CD14-positive monocyte (primary cell): Measurements from ENCODE around the gene RNASEL. TPM values are rescaled to one million over a fixed set of nuclear protein-coding genes. Genes with fewer than 3 reads are reported as not detected.

Experiments used
- DNase-seq, 3 donors: peaks; one replicate each; pipeline ENCODE4 v3.0.0-alpha.2; 2011 to 2022
- H2AFZ ChIP-seq: 2 replicates; pipeline ENCODE4 v1.6.0; 2012; ENCODE audit warnings: mild to moderate bottlenecking, low read depth, low read length, inconsistent platforms; ENCODE audit not compliant: insufficient read depth, poor library complexity, severe bottlenecking
- H3K27ac ChIP-seq, 2 donors: 1 replicate in 1 of 2; 2 replicates in 1 of 2; pipeline ENCODE4 v1.5.1; 2012 to 2013; ENCODE audit warnings: low read length in 2 of 2, control low read depth in 1 of 2, inconsistent platforms in 1 of 2, low read depth in 1 of 2, mild to moderate bottlenecking in 1 of 2
- H3K27me3 ChIP-seq, 2 donors: one replicate each; pipeline versions ENCODE4 v1.6.0 to v1.6.1; 2011 to 2013; ENCODE audit warnings: low read length in 2 of 2; ENCODE audit not compliant: control insufficient read depth in 2 of 2, insufficient read depth in 2 of 2
- H3K36me3 ChIP-seq, 2 donors: replicated peaks in 1 of 2; 1 replicate in 1 of 2; 2 replicates in 1 of 2; pipeline versions ENCODE4 v1.5.1 to v1.6.1; 2012 to 2013; ENCODE audit warnings: low read length in 2 of 2, control low read depth in 1 of 2, inconsistent platforms in 1 of 2, mild to moderate bottlenecking in 1 of 2; ENCODE audit not compliant: insufficient read depth in 2 of 2, control insufficient read depth in 1 of 2
- H3K4me1 ChIP-seq, 2 donors: 1 replicate in 1 of 2; 2 replicates in 1 of 2; pipeline versions ENCODE4 v1.5.1 to v1.6.1; 2012 to 2013; ENCODE audit warnings: low read length in 2 of 2, control low read depth in 1 of 2, inconsistent platforms in 1 of 2, mild to moderate bottlenecking in 1 of 2, moderate library complexity in 1 of 2; ENCODE audit not compliant: insufficient read depth in 2 of 2, control insufficient read depth in 1 of 2
- H3K4me2 ChIP-seq: replicated peaks from 2 replicates; pipeline ENCODE3; 2012; ENCODE audit warnings: low read length, moderate library complexity, mild to moderate bottlenecking; ENCODE audit not compliant: poor library complexity, severe bottlenecking; ENCODE audit errors: extremely low read depth
- H3K4me3 ChIP-seq, 3 experiments: fragments of 200-600 bp in 1 of 3; sonication (generic) in 1 of 3; replicated peaks in 1 of 3; 1 replicate in 2 of 3; 2 replicates in 1 of 3; pipeline ENCODE4 v1.5.1; 2011 to 2013; ENCODE audit warnings: low read length in 3 of 3, mild to moderate bottlenecking in 3 of 3, control low read depth in 2 of 3, low read depth in 2 of 3, inconsistent platforms in 1 of 3, moderate library complexity in 1 of 3
- H3K79me2 ChIP-seq: 2 replicates; pipeline ENCODE4 v1.6.0; 2012; ENCODE audit warnings: mild to moderate bottlenecking, control low read depth, inconsistent platforms, low read length, moderate library complexity; ENCODE audit not compliant: insufficient read depth
- H3K9ac ChIP-seq: 2 replicates; pipeline ENCODE4 v1.6.0; 2017; ENCODE audit warnings: low read length, mild to moderate bottlenecking; ENCODE audit not compliant: insufficient read depth, poor library complexity, severe bottlenecking
- H3K9me3 ChIP-seq, 2 donors: replicated peaks in 1 of 2; 1 replicate in 1 of 2; 2 replicates in 1 of 2; pipeline versions ENCODE4 v1.5.1 to v1.6.1; 2012 to 2013; ENCODE audit warnings: low read length in 2 of 2, control low read depth in 1 of 2; ENCODE audit not compliant: control insufficient read depth in 1 of 2, insufficient read depth in 1 of 2
- H4K20me1 ChIP-seq: 2 replicates; pipeline ENCODE4 v1.6.0; 2012; ENCODE audit warnings: mild to moderate bottlenecking, low read length, control low read depth, moderate library complexity; ENCODE audit not compliant: insufficient read depth
- H3K27ac Mint-ChIP-seq, 7 donors: one replicate each; pipeline ENCODE4 v1.8.0; 2020; ENCODE audit warnings: mild to moderate bottlenecking in 7 of 7, mixed read lengths in 7 of 7, moderate library complexity in 6 of 7, inconsistent platforms in 2 of 7
- H3K27me3 Mint-ChIP-seq, 3 donors: one replicate each; pipeline ENCODE4 v1.8.0; 2021 to 2022; ENCODE audit warnings: low read depth in 3 of 3, mild to moderate bottlenecking in 3 of 3, mixed read lengths in 3 of 3, moderate library complexity in 3 of 3, inconsistent platforms in 1 of 3
- H3K36me3 Mint-ChIP-seq, 2 donors: one replicate each; pipeline ENCODE4 v1.8.0; 2020; ENCODE audit warnings: mixed read lengths in 2 of 2, inconsistent platforms in 1 of 2, mild to moderate bottlenecking in 1 of 2
- H3K4me1 Mint-ChIP-seq: one replicate; pipeline ENCODE4 v1.8.0; 2020; ENCODE audit warnings: mild to moderate bottlenecking, mixed read lengths
- H3K4me3 Mint-ChIP-seq, 2 donors: one replicate each; pipeline ENCODE4 v1.8.0; 2020; ENCODE audit warnings: mild to moderate bottlenecking in 2 of 2, mixed read lengths in 2 of 2, moderate library complexity in 1 of 2
- H3K9me3 Mint-ChIP-seq, 7 donors: one replicate each; pipeline ENCODE4 v1.8.0; 2020 to 2022; ENCODE audit warnings: mixed read lengths in 7 of 7, mild to moderate bottlenecking in 6 of 7, moderate library complexity in 6 of 7, inconsistent platforms in 2 of 7
- CTCF ChIP-seq: fragments of 200-600 bp; IDR thresholded peaks from one replicate; pipeline ENCODE4 v1.8.0; 2022; ENCODE audit warnings: antibody characterized with exemption, mild to moderate bottlenecking
- WGBS: methylation state at CpG from one replicate; pipeline ENCODE4 v1.1.5; 2013; ENCODE audit warnings: missing lambda C conversion rate; ENCODE audit not compliant: insufficient coverage; 5-methylcytosine and 5-hydroxymethylcytosine counted together
- intact Hi-C, 2 donors: fragments of 100-400 bp; cut with micrococcal nuclease; formaldehyde crosslinking; loops; one replicate each; pipeline versions ENCODE4 v1.15.0 to v1.15.1; 2023
- polyA plus RNA-seq, 3 donors: library from polyadenylated mRNA; depleted of rRNA in 1 of 3; unstranded in 2 of 3; stranded (reverse) in 1 of 3; fragments of 300-500 nt in 2 of 3; fragments of >200 nt in 1 of 3; fragmentation: Illumina TruSeq in 2 of 3; gene quantifications; 1 replicate in 2 of 3; 2 replicates in 1 of 3; pipeline ENCODE4 v1.2.3, GENCODE V29; 2012 to 2021

Gene RNASEL
- polyA plus RNA-seq, 3 donors = 6.9 to 12.3 (median 7.9) TPM

- no peaks in the 10 kb centered on the region for H4K20me1 ChIP-seq
- no peaks in the 10 kb centered on the region for H3K36me3 ChIP-seq
- H3K9me3 ChIP-seq = peaks cover 4 to 5% of the 10 kb centered on the region in 2 donors
- H3K4me2 ChIP-seq = no peak overlapping the region
- H3K4me1 ChIP-seq = no peaks in the 10 kb centered on the region
- H3K4me3 Mint-ChIP-seq = no peak overlapping the region
- no peak for TF ChIP-seq CTCF
- no peak overlapping the region for H3K27ac Mint-ChIP-seq
- intact Hi-C loops = no loop called here
- H3K9ac ChIP-seq = no peak overlapping the region
- H3K27ac ChIP-seq = no peak overlapping the region
- H3K27me3 ChIP-seq = peaks cover 15 to 24% of the 10 kb centered on the region in 2 donors
- no peak overlapping the region for H3K4me3 ChIP-seq
- no peaks in the 10 kb centered on the region for H3K36me3 Mint-ChIP-seq
- no CpG with 5 or more reads among the region's 2 CpGs for WGBS
- peaks cover 25 to 32% (median 31%) of the 10 kb centered on the region in 3 donors for H3K27me3 Mint-ChIP-seq
- H3K4me1 Mint-ChIP-seq = no peaks in the 10 kb centered on the region
- no peaks in the 10 kb centered on the region for H3K79me2 ChIP-seq
- no peak overlapping the region for H2AFZ ChIP-seq
- H3K9me3 Mint-ChIP-seq = peaks cover 3 to 13% (median 8%) of the 10 kb centered on the region in 7 donors
- no peak for DNase-seq
Observed at GRCh38 chr1:182621906-182622305, 32.9 kb upstream of the RNASEL start.

- H3K27ac Mint-ChIP-seq = no peak overlapping the region
- H2AFZ ChIP-seq = no peak overlapping the region
- TF ChIP-seq CTCF = no peak
- H3K4me3 Mint-ChIP-seq = no peak overlapping the region
- peaks cover 3 to 14% (median 9%) of the 10 kb centered on the region in 7 donors for H3K9me3 Mint-ChIP-seq
- peaks cover 5 to 8% of the 10 kb centered on the region in 2 donors for H3K9me3 ChIP-seq
- H3K79me2 ChIP-seq = no peaks in the 10 kb centered on the region
- H4K20me1 ChIP-seq = no peaks in the 10 kb centered on the region
- intact Hi-C loops = no loop called here
- H3K4me1 Mint-ChIP-seq = peaks cover 5% of the 10 kb centered on the region
- no peak overlapping the region for H3K27ac ChIP-seq
- H3K36me3 ChIP-seq = no peaks in the 10 kb centered on the region
- no peak for DNase-seq
- no peaks in the 10 kb centered on the region for H3K36me3 Mint-ChIP-seq
- H3K4me2 ChIP-seq = no peak overlapping the region
- H3K4me1 ChIP-seq = peaks cover 2% of the 10 kb centered on the region in 2 donors
- peaks cover 31 to 40% (median 39%) of the 10 kb centered on the region in 3 donors for H3K27me3 Mint-ChIP-seq
- no peak overlapping the region for H3K9ac ChIP-seq
- H3K4me3 ChIP-seq = no peak overlapping the region
- H3K27me3 ChIP-seq = peaks cover 21 to 32% of the 10 kb centered on the region in 2 donors
Observed at GRCh38 chr1:182620924-182621585, 32.0 kb upstream of the RNASEL start.
